HG02840 (cell line): ENCODE data around the gene ANKS4B.
"Not testable (repeated sequence)": the region's sequence is repeated elsewhere in the genome, so short reads cannot be mapped to it uniquely, and the experiment has no call there.

Experiments used
- ATAC-seq: cut with Tn5 transposase; IDR thresholded peaks from one replicate; pipeline ENCODE4 v1.9.1; 2021; ENCODE audit warnings: mild to moderate bottlenecking, moderate library complexity, moderate number of reproducible peaks; ENCODE audit not compliant: unreplicated experiment, low FRiP score

Gene ANKS4B

DNA sequence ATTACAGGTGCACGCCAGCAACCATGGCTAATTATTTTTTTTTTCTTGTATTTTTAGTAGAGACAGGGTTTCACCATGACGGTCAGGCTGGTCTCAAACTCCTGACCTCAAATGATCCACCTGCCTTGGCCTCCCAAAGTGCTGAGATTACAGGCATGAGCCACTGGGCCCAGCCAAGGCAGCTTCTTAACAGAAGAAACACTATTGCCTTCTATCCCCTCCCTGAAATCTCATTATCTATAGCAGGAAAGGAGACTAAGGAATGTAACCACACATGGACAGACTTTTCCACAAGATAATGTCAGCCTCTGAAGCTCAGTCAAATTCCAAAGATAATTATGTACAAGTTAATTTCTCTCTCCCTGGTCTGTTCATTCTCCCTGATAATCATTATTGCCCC, 16.4 kb upstream of the ANKS4B start:
- ATAC-seq, result no peak

GRCh38 chr16:21218153-21218552, 15.3 kb upstream of the ANKS4B start:
- ATAC-seq, result no peak

- no peak for ATAC-seq
Measured at GRCh38 chr16:21219551-21219950, 13.9 kb upstream of the ANKS4B start.

DNA sequence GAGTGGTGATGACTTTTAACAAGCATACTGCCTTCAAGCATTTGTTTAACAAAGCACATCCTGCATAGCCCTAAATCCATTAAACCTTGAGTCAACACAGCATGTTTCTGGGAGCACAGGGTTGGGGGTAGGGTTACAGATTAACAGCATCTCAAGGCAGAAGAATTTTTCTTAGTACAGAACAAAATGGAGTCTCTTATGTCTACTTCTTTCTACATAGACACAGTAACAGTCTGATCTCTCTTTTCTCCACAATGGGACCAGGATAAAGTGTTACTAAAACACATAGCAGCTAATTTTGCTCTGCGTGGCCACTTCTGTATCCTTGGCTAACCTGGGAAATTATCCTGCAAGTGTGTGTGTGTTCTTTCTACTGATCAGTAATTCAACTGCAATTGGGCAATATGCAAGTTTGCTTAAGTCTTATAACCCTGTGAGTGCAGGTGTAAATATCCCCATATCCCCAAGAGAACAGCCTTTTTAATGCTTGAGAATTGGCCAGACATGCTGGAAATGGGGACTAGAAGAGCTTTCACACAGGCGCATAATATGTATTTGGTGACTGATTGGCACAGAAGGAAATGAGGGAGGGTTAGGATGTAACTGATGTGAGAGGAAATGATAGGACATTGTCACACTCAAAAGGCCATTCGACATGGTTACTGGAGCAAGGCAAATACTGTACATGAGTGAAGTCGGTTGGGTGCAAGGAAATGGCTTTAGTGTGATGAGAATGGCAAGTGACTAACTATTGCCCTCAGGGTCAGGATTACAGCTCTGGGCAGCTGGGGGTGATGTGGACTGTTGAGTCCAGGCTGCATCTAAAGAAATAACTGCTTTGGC, 10.8 kb upstream of the ANKS4B start:
- ATAC-seq, result no peak

DNA sequence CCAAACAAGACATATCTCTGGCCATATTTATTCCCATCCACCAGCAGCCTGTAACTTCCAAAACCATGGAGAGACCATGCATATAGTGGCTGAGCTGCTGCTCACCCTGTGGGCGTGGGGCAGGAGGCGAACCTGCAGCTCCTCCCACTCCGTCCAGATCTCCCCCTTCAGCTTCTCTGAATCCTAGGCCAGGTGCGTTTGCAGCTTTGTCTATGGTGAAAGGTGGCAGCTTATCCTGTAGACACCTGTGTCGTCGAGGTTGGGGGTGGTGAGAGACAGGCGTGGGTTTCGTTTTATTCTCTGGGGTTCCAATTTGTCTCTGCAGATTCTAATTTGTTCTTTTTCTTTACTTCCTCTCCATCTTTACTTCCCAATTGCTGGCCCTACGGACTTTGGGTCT, 9.7 kb upstream of the ANKS4B start:
- ATAC-seq, result no peak

DNA sequence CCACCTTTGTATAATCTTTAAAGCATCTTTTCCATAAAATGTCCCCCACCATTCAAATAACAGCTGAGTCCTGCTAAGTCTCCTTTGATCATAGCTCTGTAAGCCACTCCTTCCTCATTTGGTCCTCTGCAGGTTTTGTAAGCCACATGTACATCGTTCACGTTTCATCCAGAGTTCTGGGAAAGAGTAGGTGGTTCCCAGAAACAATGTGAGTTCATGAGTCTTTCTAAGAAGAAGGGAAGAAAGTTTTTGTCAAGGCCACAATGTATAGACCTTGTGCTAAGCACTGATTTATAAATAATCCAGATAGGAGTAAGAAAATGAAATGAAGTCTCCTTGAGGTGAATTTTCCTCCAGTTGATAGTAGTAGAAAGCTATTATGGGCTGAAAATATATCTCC, 8.7 kb upstream of the ANKS4B start:
- no peak for ATAC-seq

DNA sequence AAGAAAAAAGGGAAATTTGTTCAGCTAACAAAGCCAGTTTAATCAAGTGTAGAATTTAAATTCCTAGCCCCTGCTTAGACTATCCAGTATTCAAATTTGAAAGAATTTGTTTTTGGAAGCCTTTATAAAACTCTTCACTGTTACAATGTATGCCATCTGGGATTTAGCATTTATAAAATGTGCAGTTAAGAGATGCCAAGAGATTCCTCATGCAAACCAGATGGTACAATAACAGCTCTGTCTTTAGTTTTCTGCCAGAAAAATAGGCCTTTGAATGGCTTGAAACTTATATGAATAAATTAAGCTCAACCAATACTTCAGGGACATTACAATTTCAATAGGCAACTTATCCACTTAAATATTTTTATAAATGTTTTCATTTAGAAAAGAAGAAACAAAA, 6.8 kb upstream of the ANKS4B start:
- no peak for ATAC-seq

- no peak for ATAC-seq
Measured at GRCh38 chr16:21227866-21228265, 5.6 kb upstream of the ANKS4B start.

GRCh38 chr16:21228361-21228872, 5.1 kb upstream of the ANKS4B start:
- ATAC-seq, result no peak

DNA sequence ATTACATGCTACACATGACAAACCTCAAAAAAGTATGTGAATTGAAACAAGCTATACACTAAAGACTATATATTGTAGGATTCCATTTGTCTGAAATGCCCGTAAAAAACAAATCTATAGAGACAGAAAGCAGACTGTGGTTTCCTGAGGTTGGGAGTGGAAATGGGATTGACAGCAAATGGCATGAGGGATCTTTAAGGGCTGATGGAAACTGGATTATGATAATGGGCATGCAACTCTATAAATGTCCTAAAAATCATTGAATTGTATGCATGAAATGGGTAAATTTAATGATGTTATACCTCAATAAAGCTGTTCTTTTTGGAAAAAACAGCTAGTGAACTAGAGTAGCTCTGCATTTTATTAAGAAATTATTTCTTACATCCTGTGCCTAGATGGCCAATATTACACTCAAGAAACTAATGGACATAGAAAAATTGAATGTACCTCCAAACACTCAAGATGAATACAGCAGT, 416 bp upstream of the ANKS4B start:
- ATAC-seq, result no peak

GRCh38 chr16:21235199-21235585, 1.7 kb downstream of the ANKS4B start:
- ATAC-seq, result no peak

DNA sequence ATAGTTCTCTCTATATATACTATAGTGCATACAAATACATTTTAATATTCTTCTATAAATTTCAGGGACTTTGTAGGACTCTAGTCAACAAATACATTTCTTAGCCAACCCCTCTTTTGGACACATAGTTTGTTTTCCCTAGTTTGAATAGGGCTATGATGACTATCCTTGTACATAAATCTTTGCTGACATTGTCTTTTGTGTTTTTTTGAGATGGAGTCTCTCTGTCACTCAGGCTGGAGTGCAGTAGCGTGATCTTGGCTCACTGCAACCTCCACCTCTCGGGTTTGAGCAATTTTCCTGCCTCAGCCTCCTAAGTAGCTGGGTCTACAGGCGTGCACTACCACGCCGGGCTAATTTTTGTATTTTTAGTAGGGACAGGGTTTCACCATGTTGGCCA, 3.3 kb downstream of the ANKS4B start:
- no peak for ATAC-seq

DNA sequence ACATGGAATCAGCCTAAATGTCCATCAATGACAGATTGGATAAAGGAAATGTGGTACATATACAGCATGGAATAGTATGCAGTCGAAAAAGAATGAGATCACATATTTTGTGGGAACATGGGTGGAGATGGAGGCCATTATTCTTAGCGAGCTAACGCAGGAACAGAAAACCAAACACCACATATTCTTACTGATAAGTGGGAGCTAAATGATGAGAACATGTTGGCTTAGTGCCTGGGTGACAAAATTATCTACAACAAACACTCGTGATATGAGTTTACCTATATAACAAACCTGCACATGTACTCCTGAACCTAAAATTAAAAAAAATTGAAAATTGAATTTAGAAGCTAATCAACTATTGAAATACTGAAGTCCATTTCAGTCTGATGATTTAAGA, 6.1 kb downstream of the ANKS4B start:
- ATAC-seq, result no peak

DNA sequence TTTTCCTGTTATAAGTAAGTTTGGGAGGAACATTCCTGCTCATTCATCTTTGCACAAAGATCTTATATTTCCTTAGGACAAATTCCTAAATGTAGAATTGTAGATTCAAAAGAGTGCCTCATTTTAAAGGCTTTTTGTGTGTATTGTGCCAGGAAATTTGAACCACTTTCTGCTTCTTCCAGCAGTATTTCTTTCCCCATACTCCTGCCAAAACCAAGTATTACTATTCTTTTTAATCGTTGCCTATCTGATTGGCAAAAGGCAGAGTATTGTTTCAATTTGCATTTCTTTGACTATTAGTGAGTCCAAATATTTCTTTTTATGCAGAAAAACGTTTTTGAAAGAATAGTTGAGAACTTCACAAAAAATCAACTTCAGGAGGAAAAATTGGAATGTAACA, 9.3 kb downstream of the ANKS4B start:
- ATAC-seq, result no peak

DNA sequence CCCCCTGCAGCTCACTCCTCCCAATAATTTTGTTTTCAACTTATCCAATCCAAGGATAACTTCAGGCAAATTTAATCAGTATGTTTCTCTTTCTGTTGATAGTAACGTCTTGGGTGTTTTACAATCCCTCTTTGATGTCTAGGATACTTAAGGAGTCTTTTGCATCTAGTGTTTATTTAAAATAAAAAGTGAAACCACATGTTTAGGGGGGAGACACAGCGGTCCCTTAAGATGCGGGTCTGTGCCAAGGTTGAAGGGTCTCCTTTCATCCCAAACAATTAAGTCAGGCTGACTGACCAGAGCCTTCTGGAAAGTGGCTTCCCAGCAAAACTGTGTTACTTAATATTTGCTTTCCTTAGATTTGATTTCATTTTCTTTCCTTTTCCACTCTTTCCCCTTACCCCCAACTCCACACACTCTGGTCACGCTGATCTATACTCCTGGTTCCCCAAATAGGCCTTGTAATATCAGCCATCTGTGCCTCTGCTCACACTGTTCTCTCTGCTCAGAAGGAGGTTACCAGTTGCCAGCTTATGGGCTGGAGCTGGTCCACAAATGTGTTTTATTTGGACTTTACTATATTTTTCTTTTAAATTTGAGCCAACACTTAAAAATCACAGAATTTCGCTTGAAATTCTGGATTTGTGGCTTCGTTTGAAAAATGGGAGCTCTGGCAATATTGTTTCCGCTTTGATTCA, 11.2 kb downstream of the ANKS4B start:
- no peak for ATAC-seq

GRCh38 chr16:21248179-21248578, 14.7 kb downstream of the ANKS4B start:
- ATAC-seq, result not testable (repeated sequence)

DNA sequence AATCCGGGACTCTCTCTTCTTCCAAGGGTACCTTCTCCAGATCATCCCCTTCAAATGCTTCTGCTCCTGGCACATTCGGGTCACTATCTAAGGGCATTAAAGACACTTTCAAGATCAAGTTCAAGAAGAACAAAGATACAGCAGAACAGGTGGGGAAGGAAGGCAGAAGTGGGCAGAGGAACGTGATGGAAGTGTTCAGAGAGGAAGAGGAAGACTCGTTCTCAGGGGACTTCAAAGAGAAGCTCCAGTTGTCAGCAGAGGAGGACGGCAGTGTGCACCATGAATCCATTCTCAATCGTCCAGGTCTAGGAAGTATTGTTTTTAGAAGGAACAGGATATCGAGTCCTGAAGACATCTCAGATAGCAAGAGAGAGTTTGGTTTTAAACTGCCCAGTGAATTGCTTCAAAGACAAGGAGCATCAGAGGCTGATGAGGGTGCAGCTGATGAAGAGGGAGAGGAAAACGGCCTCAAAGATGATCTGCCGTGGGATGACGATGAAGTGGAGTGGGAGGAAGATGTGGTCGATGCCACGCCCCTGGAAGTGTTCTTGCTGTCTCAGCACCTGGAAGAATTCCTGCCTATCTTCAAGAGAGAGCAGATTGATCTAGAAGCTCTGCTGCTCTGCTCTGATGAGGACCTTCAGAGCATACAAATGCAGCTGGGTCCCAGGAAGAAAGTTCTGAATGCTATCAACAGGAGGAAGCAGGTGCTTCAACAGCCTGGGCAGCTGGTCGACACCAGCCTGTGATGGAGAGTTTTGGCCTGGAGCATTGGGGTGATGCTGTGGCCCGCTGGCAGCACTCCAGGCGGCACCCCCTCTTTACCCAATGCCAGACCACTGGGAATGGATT, 16.8 kb downstream of the ANKS4B start:
- no peak for ATAC-seq

DNA sequence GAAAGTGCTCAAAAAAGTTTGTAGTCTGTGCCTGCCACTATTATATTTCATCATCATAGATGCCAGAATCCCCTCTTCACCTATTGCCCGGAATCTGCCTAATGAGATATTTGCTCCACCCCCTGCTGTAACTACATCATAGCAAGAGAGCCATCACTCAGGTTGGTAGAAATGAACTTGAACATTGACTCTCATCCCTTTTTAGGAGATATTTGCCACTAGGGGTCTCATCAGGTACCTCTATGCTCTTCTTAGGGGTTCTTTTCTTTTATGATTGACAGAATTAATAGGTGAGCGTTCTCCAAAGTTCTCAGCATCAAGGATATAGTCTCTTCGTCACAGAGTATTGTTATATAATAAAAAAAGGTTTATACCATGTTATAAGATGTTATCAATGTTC, 20.0 kb downstream of the ANKS4B start:
- no peak for ATAC-seq

DNA sequence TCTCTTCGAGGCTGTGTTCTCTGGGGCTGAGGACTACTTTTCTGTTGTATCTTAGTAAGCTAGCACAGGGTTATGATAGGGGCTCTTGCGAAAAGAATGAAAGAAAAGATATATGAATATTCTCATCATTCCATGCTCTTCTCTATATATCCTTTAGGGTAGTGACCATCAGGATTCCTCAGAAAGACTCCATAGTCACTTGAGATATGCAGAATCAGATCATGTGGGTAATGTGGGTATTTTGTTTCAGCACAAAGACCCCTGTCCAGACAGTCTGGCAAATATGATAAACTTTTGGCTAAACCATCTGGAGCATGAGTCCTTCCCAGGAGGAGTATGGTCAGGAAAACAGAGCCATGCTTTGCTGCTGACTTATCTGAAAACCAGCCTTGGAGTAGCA, 23.1 kb downstream of the ANKS4B start:
- no peak for ATAC-seq

- ATAC-seq, result no peak
Measured at GRCh38 chr16:21257284-21257683, 23.8 kb downstream of the ANKS4B start.
